HepG2 (cell line): Measurements from ENCODE around the gene PC. TPM values are rescaled to one million over a fixed set of nuclear protein-coding genes. Genes with fewer than 3 reads are reported as not detected.
A peak's percentile ranks its signal among the peaks of the same experiment; 100 is the strongest.

Source experiments
- ARID5B ChIP-seq: IDR thresholded peaks from 2 replicates; pipeline ENCODE4 v1.4.0; 2020; ENCODE audit warnings: mild to moderate bottlenecking, missing genetic modification reagents
- CAMTA2 ChIP-seq: sonication (generic); formaldehyde crosslinking; IDR thresholded peaks from 2 replicates; pipeline ENCODE4 v1.4.0; 2020; ENCODE audit warnings: mild to moderate bottlenecking, missing genetic modification reagents, borderline replicate concordance
- CBFB ChIP-seq: sonication (generic); formaldehyde crosslinking; IDR thresholded peaks from 2 replicates; pipeline ENCODE4 v1.4.0; 2020; ENCODE audit warnings: missing genetic modification reagents
- ETV6 ChIP-seq: sonication (generic); formaldehyde crosslinking; conservative IDR thresholded peaks from 2 replicates; pipeline ENCODE4 v1.4.0; 2020; ENCODE audit warnings: missing genetic modification reagents
- FOXO1 ChIP-seq: sonication (generic); formaldehyde crosslinking; IDR thresholded peaks from 2 replicates; pipeline ENCODE4 v1.4.0; 2020; ENCODE audit warnings: missing genetic modification reagents
- FOXP4 ChIP-seq: sonication (generic); formaldehyde crosslinking; IDR thresholded peaks from 2 replicates; pipeline ENCODE4 v1.4.0; 2020; ENCODE audit warnings: missing genetic modification reagents
- LCORL ChIP-seq, 2 experiments: fragments of 450-650 bp in 1 of 2; sonication (generic) in 1 of 2; formaldehyde crosslinking in 1 of 2; IDR thresholded peaks; 2 replicates each; pipeline versions ENCODE4 v1.5.0 to v1.6.1; 2017 to 2020; ENCODE audit warnings: antibody characterized with exemption in 1 of 2, missing genetic modification reagents in 1 of 2
- MBD4 ChIP-seq: IDR thresholded peaks from 2 replicates; pipeline ENCODE4 v1.6.1; 2012; ENCODE audit warnings: low read length, inconsistent platforms, borderline replicate concordance
- MIER2 ChIP-seq: IDR thresholded peaks from 2 replicates; pipeline ENCODE4 v1.6.1; 2016; ENCODE audit warnings: missing biosample characterization, missing genetic modification reagents
- NCOA5 ChIP-seq: sonication (generic); formaldehyde crosslinking; IDR thresholded peaks from 2 replicates; pipeline ENCODE4 v1.4.0; 2020; ENCODE audit warnings: missing genetic modification reagents
- RFX3 ChIP-seq: IDR thresholded peaks from 2 replicates; pipeline ENCODE4 v1.6.1; 2016; ENCODE audit warnings: missing biosample characterization, missing genetic modification reagents
- ZBTB1 ChIP-seq: sonication (generic); formaldehyde crosslinking; IDR thresholded peaks from 2 replicates; pipeline ENCODE4 v1.4.0; 2020; ENCODE audit warnings: missing genetic modification reagents, borderline replicate concordance
- ZBTB42 ChIP-seq: sonication (generic); formaldehyde crosslinking; IDR thresholded peaks from 2 replicates; pipeline ENCODE4 v1.5.0; 2020; ENCODE audit warnings: mild to moderate bottlenecking, missing genetic modification reagents
- ZFP82 ChIP-seq: sonication (generic); formaldehyde crosslinking; IDR thresholded peaks from 2 replicates; pipeline ENCODE4 v1.5.1; 2020; ENCODE audit warnings: mild to moderate bottlenecking, missing genetic modification reagents, borderline replicate concordance
- ZKSCAN5 ChIP-seq: sonication (generic); formaldehyde crosslinking; IDR thresholded peaks from 2 replicates; pipeline ENCODE4 v1.5.1; 2020; ENCODE audit warnings: mild to moderate bottlenecking, missing genetic modification reagents
- ZMYM2 ChIP-seq: sonication (generic); formaldehyde crosslinking; IDR thresholded peaks from 2 replicates; pipeline ENCODE4 v1.8.0; 2022; ENCODE audit warnings: mild to moderate bottlenecking, missing genetic modification reagents
- ZMYM3 ChIP-seq: sonication (generic); formaldehyde crosslinking; IDR thresholded peaks from 2 replicates; pipeline ENCODE4 v1.5.1; 2020; ENCODE audit warnings: mild to moderate bottlenecking, missing genetic modification reagents
- ZNF180 ChIP-seq: sonication (generic); formaldehyde crosslinking; IDR thresholded peaks from 2 replicates; pipeline ENCODE4 v1.4.0; 2020; ENCODE audit warnings: low read depth, missing genetic modification reagents, borderline replicate concordance
- ZNF317 ChIP-seq: sonication (generic); formaldehyde crosslinking; IDR thresholded peaks from 2 replicates; pipeline ENCODE4 v1.5.0; 2020; ENCODE audit warnings: mild to moderate bottlenecking, missing genetic modification reagents
- ZNF329 ChIP-seq: sonication (generic); formaldehyde crosslinking; IDR thresholded peaks from 2 replicates; pipeline ENCODE4 v1.9.0; 2021; ENCODE audit warnings: low read depth, mild to moderate bottlenecking, missing genetic modification reagents
- ZNF367 ChIP-seq: sonication (generic); formaldehyde crosslinking; IDR thresholded peaks from 2 replicates; pipeline ENCODE4 v1.4.0; 2020; ENCODE audit warnings: missing genetic modification reagents, borderline replicate concordance
- ZNF558 ChIP-seq: sonication (generic); formaldehyde crosslinking; IDR thresholded peaks from 2 replicates; pipeline ENCODE4 v1.9.0; 2022; ENCODE audit warnings: mild to moderate bottlenecking, missing genetic modification reagents, borderline replicate concordance
- ZNF605 ChIP-seq: sonication (generic); formaldehyde crosslinking; IDR thresholded peaks from 2 replicates; pipeline ENCODE4 v1.8.0; 2022; ENCODE audit warnings: mild to moderate bottlenecking, missing genetic modification reagents
- ZNF644 ChIP-seq: IDR thresholded peaks from 2 replicates; pipeline ENCODE4 v1.6.1; 2016; ENCODE audit warnings: low read depth
- polyA plus RNA-seq, 8 experiments: library from polyadenylated mRNA; depleted of rRNA in 3 of 8; stranded (reverse) in 7 of 8; unstranded in 1 of 8; fragments of >200 nt; fragmentation: Illumina TruSeq in 4 of 8; extraction: Trizol in 4 of 8; gene quantifications; 2 replicates each; pipeline versions ENCODE4 v1.2.1 to v1.2.3, GENCODE V29; 2011 to 2016; ENCODE audit warnings: low read depth in 4 of 8, missing spikeins in 1 of 8, mixed read lengths in 1 of 8; ENCODE audit not compliant: insufficient read depth in 1 of 8
- total RNA-seq, 5 experiments: library from RNA; depleted of rRNA; stranded (reverse); fragments of >200 nt; fragmentation: Illumina TruSeq; extraction: Trizol; gene quantifications; 2 replicates each; pipeline ENCODE4 v1.2.3, GENCODE V29; 2016; ENCODE audit warnings: low read depth in 1 of 5

PC gene
- total and polyA plus RNA-seq, 2 of the 13 experiments (the other 11 are each of a cell fraction or from before 2014, with no cell fraction given): 29.0 to 39.0 TPM

GRCh38 chr11:66891851-66892660, 66.1 kb downstream of the PC start (continued):
- no peak for TF ChIP-seq MIER2 (CRISPR knock-in tag)
- TF ChIP-seq ARID5B (CRISPR knock-in tag): peak; percentile 70
- no peak for TF ChIP-seq ETV6 (CRISPR knock-in tag)
- no peak for TF ChIP-seq ZNF367
- TF ChIP-seq ZBTB42 (CRISPR knock-in tag): no peak
- 0 out of 2 replicates have a peak, but pooled peaks have one; percentile 27 for TF ChIP-seq ZMYM3 (CRISPR knock-in tag)
- no peak for TF ChIP-seq ZNF180 (CRISPR knock-in tag)
- 0 out of 2 replicates have a peak, but pooled peaks have one; percentile 41 for TF ChIP-seq FOXP4 (CRISPR knock-in tag)
- no peak for TF ChIP-seq MBD4
- no peak for TF ChIP-seq CBFB
- TF ChIP-seq ZNF605 (CRISPR knock-in tag): no peak
- no peak for TF ChIP-seq CAMTA2 (CRISPR knock-in tag)
- no peak for TF ChIP-seq ZBTB1 (CRISPR knock-in tag)
- no peak for TF ChIP-seq ZNF317
- TF ChIP-seq RFX3 (CRISPR knock-in tag): no peak
- TF ChIP-seq ZNF644: peak; percentile 84; the same call in 1 of the 2 replicates
- TF ChIP-seq ZNF558 (CRISPR knock-in tag): no peak
- TF ChIP-seq FOXO1 (CRISPR knock-in tag): no peak; the same call in 1 of the 2 replicates
- TF ChIP-seq LCORL (IDR thresholded peaks at IDR 0.05): no peak
- peak; percentile 57; the same call in 1 of the 2 replicates for TF ChIP-seq LCORL (CRISPR knock-in tag; IDR thresholded peaks at IDR 0.05)
- no peak for TF ChIP-seq ZNF329 (CRISPR knock-in tag)
- TF ChIP-seq NCOA5: no peak
- no peak for TF ChIP-seq ZMYM2 (CRISPR knock-in tag)
- no peak for TF ChIP-seq ZKSCAN5 (CRISPR knock-in tag)
- no peak for TF ChIP-seq ZFP82 (CRISPR knock-in tag)
